Kidney glomerular epithelial cell (primary cell): Measurements from ENCODE around the gene GALNT13.

Source experiments
- DNase-seq: peaks from one replicate; lab custom pipeline; 2025; lab: John Stamatoyannopoulos, UW

Gene GALNT13

DNA sequence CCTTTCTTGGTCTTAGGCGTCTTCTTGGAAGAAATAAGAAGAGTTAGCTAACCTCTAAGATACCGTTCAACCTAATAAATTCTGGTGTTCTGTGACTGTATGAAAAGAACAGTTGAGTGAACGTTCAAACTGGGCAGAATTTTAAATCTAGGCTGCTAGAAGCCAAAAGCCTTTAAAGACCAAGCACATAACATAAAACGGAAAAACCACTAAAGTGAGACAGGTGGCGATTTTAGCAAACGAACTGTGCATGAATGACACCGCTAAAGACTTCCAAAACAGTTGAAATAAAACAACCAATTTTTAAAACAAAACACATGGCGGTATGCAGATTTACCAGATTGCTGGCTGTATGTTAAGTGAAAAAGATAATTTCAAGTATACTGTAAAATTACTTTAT lies 73.1 kb downstream of the GALNT13 start:
- DNase-seq: no peak

DNA sequence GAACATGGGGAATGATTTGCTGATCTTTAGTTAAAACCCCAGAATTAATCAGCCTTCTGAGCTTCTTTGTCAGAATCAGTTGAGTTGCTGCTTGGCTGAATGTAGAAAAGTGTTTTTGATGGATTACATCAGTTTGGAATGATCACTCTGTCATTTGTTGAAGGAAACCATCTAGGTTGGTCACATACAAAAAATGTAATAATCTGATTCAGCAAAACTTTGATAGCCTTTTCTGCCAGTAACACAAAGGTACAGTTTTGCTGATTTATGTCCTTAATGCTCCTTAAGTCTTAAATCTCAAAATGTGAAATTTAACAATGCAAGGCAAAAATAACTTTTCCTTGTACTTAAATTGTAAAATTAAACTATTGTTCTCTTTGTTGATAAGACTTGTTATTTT lies 74.3 kb downstream of the GALNT13 start:
- no peak for DNase-seq

DNA sequence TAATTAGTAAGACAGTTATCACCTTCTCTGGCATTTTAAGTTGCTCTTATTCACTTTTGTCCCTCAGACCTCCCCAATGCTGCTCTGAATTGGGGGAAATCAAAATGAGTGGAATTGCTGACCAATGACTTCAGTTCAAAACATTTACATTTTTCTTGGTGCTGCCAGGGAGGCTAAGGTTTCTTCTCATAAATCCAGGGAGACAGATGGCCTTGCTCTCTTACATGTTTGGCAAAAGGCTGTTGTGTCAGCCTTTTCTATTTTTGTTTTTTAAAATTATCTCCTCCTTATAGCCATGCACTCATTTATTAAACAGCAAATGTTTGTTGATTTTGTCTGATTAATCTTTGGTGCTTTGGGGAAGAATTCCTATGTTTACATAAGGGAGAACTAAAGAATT lies 82.0 kb downstream of the GALNT13 start:
- DNase-seq: no peak

DNA sequence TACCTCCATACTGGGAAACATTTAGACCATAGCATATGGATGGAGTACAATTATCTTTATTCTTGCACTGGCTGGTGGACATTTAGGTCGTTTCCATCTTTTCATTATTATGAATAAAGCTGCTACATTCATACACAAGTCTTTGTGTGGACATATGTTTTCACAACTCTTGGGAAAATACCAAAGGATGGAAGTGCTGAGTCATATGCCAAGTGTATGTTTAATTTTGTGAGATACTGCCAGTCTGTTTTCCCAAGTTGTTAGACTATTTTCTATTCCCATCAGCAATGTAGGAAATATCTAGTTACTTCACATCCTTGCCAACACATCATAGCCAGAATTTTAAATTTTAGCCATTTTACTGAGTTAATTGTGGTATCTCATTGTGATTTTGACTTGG lies 91.5 kb downstream of the GALNT13 start:
- no peak for DNase-seq

DNA sequence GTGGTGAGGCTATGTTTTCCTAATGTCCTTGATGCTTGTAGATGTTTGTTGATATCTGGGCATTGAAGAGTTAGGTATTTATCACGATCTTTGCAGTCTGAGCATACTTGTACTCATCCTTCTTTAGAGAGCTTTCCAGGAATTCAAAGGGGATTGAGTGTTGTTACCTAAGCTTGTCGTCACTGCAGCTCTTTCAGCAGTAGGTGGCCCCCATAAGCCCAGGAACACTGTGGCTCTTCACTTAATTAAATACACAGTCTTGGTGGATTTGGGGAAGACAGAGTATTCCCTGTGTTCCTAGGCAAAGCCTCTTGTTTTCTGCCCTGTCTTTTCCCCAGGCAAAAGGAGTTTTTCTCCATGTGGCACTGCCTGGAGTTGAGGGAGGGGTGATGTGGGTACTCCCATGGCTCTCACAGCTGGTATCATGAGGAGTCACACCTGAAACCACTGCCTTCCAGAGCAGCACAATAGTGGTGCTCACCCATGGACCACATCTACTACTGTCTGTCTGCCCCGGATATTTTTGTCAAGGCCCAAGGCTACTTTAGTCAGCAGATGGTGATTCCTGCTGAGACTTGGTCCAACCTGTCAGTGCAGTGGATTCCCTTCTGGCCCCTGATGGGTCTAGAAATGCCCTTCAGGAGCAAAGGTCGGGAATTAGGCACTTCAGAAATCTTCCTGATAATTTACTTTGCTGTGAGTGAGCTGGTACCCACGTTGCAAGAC lies 95.7 kb downstream of the GALNT13 start:
- DNase-seq: no peak

DNA sequence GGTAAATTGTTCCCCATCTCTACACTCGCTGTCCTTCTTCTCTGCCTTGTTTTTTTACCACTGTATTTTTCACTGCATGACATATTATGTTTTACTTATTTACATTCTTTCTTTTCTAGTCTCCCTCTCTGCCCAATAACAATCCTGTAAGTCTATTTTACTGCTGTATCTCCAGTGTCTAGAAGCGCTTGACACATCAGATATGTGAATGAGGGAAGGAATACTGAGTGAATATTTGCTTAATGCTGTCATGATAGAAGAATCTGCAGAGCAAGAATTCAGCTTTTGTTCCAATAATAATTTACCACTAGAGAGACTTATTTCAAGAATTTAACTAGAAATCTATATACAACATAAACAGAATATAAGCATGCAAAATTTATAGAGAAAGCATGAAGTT lies 99.5 kb downstream of the GALNT13 start:
- DNase-seq: no peak

DNA sequence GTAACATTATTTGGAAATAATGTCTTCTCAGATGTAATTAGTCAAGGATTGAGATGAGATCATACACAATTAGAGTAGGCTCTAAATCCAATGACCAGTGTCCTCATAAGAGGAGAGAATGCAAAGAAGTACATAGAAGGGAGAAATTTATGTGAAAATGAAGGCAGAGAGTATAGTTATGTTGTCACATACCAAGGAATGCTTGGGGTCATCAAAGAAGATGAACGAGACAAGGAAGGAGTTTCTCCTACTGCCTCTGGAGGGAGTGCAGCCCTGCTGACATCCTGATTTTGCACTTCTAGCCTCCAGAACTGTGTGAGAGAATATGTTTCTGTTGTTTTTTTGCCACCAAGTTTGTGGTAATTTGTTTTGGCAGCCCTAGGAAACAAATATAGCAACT lies 100.1 kb downstream of the GALNT13 start:
- DNase-seq: no peak

DNA sequence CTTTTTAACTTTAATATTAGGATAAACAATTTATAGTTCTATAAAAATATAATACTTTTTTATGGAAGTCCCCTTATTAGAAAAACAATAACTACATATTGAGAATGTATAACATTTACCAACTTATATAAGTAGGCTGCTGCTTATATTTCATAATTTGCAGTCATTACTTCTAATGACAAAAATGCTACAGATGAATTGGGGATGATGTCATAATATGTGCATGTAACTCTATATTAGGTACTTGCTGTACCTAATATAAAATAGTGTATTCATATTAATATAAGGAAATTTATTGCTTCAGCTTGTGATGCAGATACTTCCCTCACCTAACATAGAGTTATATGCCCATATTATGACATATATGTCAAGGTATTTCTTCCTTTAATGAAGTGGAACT lies 100.7 kb downstream of the GALNT13 start:
- no peak for DNase-seq

DNA sequence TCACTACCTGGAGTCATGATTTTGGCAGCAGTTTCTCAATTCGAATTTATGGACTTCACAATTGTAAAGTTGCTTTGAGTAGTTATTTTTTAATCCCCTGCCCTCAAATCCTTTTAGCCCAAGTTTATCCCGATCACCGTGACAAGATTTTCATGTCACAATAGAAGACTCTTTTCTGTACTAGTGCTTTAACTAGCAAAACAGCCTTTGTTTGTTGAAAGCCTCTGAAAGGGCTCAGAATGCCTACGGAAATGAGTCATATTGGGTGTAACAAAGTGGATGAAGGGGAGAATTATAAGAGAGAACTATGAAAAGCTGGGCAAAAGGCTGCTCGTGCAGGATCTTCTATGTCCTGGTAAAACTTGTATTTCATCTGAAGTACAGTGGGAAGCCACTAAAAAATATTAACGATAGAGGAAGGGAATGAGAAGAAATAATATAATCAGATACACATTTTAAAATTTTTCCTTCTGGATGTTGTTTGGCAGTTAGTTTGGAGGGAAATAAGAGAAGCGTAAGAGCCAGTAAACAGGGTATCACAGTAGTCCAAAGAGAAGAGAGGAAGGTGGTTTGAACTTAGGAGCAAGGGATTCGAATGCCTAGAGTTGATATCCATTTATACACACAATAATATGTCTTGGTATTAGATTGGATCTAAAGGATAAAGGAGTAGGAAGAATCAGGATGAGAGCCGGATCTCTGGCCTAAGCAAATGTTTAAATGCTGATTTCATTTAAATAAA lies 114.9 kb downstream of the GALNT13 start:
- DNase-seq: no peak

DNA sequence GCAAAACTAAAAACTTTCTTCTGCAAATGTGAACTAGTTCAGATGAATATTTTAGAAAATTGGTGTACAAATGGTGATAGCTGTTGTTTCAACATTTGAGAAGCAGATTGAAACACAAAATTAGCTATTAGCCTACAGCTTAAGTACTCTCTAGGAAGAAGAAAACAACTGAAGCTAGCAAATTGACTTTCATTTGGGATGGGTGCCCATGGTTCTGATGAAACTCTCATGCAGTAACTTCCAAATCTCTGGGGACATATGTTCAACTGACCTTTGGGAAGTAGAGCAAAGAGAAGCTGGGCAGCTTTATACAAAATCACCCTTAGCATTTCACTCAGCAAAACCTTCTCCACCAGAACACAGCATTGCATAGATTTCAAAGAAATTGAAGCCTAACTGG lies 119.0 kb downstream of the GALNT13 start:
- no peak for DNase-seq

DNA sequence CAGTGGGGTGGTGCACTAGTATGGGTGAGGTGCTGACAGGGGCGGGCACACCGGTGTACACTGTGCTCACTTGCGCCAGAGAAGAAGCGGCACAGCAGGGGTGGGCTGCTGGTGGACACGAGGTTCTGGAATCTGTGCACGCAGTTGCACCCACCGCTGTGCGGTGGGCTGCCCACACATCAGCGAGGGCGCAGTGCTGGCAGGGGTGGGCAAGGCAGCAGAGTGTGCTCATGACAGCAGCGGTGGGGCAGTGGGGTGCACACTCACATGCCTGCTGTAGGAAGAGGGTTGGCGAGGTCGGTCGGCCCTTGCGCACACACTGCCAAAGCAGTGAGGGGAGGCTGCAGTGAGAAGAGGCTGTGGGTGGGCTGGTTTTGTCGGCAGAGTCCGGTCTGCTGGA lies 141.8 kb downstream of the GALNT13 start:
- no peak for DNase-seq

DNA sequence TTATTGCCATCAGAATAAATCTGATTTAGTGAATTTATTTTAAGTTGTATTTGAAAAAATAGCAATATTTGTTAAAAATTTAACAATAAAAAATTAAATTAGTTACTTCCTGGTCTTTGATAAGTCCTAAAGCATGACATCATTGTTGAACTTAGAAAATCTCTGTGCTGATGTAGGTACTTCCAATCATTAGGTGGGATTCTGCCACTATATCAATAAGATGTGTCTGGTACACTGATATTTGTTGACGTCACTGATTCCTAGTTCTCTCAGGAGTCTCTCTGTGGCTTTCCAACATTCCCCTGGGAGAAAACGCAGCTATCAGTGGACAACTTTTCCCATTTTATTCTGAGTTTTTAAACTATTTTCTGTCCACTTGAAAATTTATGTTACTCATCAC lies 143.5 kb downstream of the GALNT13 start:
- no peak for DNase-seq

DNA sequence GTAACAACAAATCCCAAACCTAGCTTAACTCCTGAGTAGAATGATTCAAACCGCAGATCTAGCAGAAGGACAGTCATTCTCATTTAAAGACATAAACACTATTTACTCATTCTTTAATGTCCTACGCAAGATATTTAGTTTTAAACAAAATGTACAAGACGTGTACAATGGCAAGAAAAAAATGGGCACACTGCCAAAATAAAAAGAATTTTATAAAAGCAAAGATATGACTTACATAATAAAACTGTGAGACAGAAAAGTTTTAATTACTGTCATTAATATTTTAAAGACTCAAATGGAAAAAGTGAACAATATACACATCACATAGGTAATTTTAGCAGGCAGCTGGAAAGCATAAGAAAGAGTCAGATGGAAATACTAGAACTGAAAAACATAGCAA lies 157.8 kb downstream of the GALNT13 start:
- DNase-seq: no peak

DNA sequence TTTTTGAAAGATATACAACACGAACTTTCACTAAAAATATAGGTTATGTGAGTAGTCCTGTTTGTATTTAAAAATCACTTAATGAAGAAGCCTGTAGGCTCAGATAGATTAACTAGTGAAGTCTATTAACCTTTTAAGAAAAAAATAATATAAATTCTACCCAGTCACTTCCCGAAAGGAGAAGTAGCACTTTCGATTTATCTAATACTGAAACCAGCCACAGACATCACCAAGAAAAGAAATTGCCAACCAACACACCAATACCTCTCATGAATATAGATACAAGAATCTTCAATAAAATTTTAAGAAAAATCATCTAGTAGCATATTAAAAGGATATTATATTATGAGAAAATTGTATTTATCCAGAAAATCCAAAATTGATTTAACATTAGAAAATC lies 160.5 kb downstream of the GALNT13 start:
- no peak for DNase-seq

DNA sequence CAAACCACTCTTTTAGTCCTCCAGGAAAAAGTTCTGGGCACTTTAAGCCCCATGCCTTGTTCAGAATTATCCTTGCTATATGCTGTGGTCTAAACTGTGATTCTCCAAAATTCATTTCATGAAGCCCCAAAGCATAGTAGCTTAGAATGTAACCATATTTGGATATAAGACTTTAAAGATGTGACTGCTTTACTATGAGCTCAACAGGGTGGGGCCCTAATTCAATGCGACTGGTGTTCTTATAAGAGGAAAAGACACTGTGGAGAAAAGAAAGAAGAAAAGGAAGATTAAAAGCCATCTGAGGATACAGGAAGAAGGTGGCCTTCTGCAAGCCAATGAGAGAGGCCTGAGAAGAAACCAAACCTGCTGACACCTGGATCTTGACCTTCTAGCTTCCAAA lies 174.8 kb downstream of the GALNT13 start:
- DNase-seq: no peak

DNA sequence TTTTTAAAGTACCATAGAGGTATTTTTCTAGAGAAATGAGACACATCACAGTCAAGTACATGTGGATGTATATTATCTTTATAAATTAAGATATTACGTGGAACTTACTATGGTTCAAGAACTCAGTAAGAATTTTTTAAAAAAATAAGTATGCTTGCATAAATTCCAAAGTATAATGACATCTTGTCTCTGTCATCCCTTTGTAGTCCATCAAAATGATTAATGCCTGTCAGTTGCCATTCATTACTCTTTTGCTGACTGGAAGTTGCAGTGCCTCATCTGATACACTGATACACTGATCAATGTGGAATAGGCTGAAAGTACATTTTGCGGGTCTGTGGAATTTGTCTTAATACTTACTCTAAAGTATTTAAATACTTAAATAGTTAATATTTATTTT lies 177.2 kb downstream of the GALNT13 start:
- no peak for DNase-seq

DNA sequence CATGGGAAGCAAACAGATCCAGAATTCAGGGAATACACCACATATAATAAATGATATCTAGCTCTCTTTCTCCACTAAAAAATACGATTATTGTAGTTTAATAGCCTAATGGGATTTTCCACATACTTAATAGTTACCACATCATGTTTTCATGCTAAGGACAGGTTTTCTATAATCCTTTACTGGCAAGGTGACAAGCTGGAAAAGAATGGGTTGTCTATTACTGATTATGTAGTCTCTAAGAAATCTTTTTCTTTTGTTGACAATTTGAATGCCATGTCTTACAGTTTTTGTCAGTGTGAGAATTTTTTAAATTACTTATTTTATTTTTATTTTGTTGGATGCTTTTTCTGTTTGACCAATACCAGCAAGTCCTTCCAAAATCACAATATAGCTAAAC lies 177.8 kb downstream of the GALNT13 start:
- no peak for DNase-seq

DNA sequence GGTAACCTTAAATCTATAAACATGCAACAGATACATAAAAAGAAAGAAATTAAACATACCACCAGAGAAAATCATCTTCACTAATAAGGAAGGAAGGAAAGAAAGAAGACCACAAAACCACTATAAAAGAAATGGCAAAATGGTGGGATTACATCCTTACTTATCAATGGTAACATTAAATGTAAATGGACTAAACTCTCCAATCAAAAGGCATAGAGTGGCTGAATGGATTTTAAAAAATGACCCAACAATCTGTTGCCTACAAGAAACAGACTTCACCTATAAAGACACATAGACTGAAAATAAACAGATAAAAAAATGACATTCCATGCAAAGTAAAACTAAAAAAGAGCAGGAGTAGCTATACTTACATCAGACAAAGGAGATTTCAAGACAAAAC lies 195.4 kb downstream of the GALNT13 start:
- DNase-seq: no peak

DNA sequence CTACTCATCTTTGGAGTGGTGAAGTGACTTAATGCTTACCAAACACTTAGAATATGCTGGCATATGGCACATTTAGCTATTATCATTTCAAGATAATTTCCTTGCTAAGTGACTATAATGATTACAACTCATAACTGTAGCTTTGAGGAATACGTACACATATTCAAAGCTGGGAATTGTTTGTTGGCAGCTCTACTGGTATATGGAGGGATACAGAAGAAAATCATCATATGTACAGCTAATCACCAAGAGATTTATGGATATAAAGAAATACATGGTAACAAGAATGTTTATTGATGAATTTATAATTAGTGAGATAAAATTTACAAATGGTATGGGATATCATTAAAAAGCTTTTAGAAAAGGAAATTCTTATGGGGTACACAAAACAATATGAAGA lies 207.2 kb downstream of the GALNT13 start:
- no peak for DNase-seq

DNA sequence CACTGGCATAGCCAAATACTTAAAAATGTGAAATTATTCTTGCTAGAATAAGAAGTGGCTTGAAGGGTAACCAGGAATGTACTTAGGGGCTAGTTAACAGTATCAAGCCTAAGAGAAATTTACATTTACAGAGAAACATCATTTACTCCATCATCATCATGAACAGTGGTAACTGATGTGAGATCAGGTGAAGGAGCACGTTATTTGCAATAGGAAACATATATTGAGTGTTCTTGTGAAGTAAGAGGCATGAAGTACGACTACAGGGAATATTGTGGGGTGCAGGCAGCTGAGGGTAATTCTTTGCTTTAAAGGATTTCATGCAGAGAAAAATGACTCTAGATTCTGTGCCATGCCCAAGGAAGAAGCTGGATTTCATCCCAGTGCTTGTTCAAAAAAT lies 220.8 kb downstream of the GALNT13 start:
- no peak for DNase-seq

DNA sequence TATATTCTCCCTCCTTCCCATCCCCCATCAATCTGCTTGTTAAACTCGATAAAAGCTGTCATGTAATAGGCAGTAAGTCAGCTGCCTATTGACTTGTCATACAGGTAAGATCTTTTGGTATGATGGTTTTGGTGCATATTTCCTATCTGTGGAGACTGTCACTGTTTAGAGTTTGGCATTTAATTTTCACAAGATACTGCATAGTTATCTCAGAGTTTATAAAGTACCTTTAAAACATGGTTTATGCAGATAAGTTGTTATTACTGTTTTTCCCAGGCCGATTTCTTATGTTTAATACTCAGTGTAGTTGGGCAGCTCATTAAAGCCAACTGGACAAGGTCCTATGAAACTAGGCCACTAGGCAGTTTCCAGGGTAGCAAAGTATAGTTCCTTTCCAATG lies 222.1 kb downstream of the GALNT13 start:
- no peak for DNase-seq

DNA sequence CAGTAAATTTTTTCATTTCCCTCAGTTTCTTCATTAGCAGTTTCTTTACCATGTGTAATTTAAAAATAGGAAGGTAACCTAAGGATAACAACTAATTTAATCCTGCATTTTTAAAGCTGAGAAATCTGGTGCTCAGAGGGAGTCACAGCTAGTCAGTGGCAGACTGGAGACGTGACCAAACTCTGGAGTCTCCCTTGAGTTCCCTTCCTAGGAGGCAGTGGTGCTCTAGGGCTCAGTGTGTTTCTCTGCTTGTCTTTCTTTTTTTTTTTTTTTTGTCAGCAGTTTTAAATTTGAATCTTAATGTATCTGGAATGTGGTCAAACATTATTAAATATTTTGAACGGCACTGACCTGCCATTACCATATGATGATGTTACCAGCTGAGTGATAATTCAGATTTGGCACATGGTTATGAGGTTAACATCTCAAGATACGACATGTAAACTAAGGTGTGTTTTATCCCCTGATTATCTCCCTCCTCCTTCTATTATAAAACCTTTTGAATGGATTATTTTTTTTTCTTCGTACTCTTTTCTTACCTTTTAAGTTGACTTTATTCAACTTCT lies 226.2 kb downstream of the GALNT13 start:
- DNase-seq: no peak

DNA sequence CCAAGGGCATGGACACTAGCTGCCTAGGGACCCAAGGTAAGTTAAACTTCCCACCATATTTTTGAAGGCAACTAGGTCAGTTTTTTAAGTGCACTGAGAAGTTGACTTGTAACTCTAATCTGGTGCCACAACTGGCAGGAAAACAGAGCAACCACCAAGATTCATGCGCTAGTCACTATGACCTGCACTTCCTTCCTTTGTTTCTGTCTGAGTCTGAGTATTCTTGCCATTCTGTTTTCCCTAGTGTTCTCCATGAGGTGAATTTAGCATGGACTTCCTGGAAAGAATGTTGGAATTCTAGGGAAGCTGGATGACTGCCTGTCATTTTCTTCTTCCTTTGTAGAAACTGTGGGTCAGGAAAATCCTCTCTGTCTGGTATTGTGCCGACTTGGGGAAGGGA lies 249.0 kb downstream of the GALNT13 start:
- DNase-seq: no peak

DNA sequence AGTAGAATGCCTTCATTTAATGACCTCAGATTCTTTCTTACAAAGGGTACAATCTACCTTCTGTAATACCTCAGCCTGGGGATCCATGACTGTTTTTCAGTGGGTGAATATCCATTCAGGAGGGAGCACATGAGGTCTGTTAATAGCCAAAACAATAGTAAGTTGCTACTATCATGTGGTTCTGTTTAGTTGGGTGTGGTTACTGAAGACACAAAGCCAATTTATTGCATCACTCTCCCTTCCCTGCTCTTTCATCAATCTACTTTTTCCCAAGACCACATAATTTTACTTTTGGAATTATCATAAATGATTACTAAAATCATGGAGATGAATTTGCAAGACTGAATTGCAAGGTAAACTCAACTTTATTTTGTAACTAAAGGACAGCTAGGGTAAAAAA lies 254.2 kb downstream of the GALNT13 start:
- DNase-seq: no peak
